Neural cell (in vitro differentiated cells): ENCODE measurements around the gene OAT. TPM values are rescaled to one million over a fixed set of nuclear protein-coding genes. Genes with fewer than 3 reads are reported as not detected.

Experiments used
- H2AFZ ChIP-seq: fragments of 200-600, 300-800 bp; sonication (generic), shearing (Covaris generic); 2 replicates; pipeline ENCODE4 v1.6.0; 2014; ENCODE audit warnings: low read depth, mild to moderate bottlenecking, antibody characterized with exemption, low read length, moderate library complexity
- H3F3A ChIP-seq: fragments of 200-600 bp; shearing (Covaris generic); 2 replicates; pipeline ENCODE4 v1.6.1; 2016; ENCODE audit warnings: mild to moderate bottlenecking, moderate library complexity, mixed read lengths, antibody characterized with exemption, low read length; ENCODE audit not compliant: insufficient read depth, poor library complexity, severe bottlenecking
- H3K27ac ChIP-seq: fragments of 200-600, 300-800 bp; sonication (generic), shearing (Covaris generic); 2 replicates; pipeline ENCODE4 v1.5.1; 2014; ENCODE audit warnings: mild to moderate bottlenecking, low read length, moderate library complexity
- H3K27me3 ChIP-seq: fragments of 300-800, 200-600 bp; sonication (generic), shearing (Covaris generic); 2 replicates; pipeline ENCODE4 v1.6.0; 2014; ENCODE audit warnings: mild to moderate bottlenecking, low read depth, low read length, moderate library complexity; ENCODE audit not compliant: insufficient read depth
- H3K36me3 ChIP-seq: fragments of 300-800, 200-600 bp; sonication (generic), shearing (Covaris generic); 2 replicates; pipeline ENCODE4 v1.5.1; 2014; ENCODE audit warnings: mild to moderate bottlenecking, antibody characterized with exemption, low read length, moderate library complexity; ENCODE audit not compliant: insufficient read depth
- H3K4me2 ChIP-seq: fragments of 300-800, 200-600 bp; sonication (generic), shearing (Covaris generic); 2 replicates; pipeline ENCODE4 v1.6.0; 2014; ENCODE audit warnings: mild to moderate bottlenecking, low read length
- H3K4me3 ChIP-seq: fragments of 300-800, 200-600 bp; sonication (generic), shearing (Covaris generic); 2 replicates; pipeline ENCODE4 v1.5.1; 2014; ENCODE audit warnings: mild to moderate bottlenecking, low read length, moderate library complexity
- H3K79me2 ChIP-seq: fragments of 200-600 bp; shearing (Covaris generic); replicated peaks from 2 replicates; pipeline ENCODE4 v1.6.0; 2014; ENCODE audit warnings: mild to moderate bottlenecking, low read length, moderate library complexity; ENCODE audit not compliant: insufficient read depth
- H3K9ac ChIP-seq: fragments of 300-800, 200-600 bp; sonication (generic), shearing (Covaris generic); 2 replicates; pipeline ENCODE4 v1.6.1; 2016; ENCODE audit warnings: mild to moderate bottlenecking, low read length, mixed read lengths
- H3K9me2 ChIP-seq: fragments of 200-600 bp; shearing (Covaris generic); 2 replicates; pipeline ENCODE4 v1.6.1; 2016; ENCODE audit warnings: mild to moderate bottlenecking, low read length, mixed read lengths; ENCODE audit not compliant: insufficient read depth
- H3K9me3 ChIP-seq: fragments of 200-600, 300-800 bp; sonication (generic), shearing (Covaris generic); 2 replicates; pipeline ENCODE4 v1.6.1; 2016; ENCODE audit warnings: mild to moderate bottlenecking, mixed run types, low read length, moderate library complexity, mixed read lengths
- H4K20me1 ChIP-seq: fragments of 200-600 bp; shearing (Covaris generic); 2 replicates; pipeline ENCODE4 v1.6.1; 2016; ENCODE audit warnings: mild to moderate bottlenecking, mixed run types; ENCODE audit not compliant: insufficient read depth
- CTCF ChIP-seq: fragments of 450-650 bp; IDR thresholded peaks from 2 replicates; pipeline ENCODE4 v1.5.1; 2014; ENCODE audit warnings: antibody characterized with exemption, mild to moderate bottlenecking, moderate library complexity; ENCODE audit not compliant: poor library complexity, severe bottlenecking
- EP300 ChIP-seq: fragments of 450-650 bp; conservative IDR thresholded peaks from 2 replicates; pipeline ENCODE4 v1.6.1; 2014; ENCODE audit warnings: antibody characterized with exemption, mild to moderate bottlenecking, moderate library complexity; ENCODE audit not compliant: poor library complexity, severe bottlenecking
- EZH2 ChIP-seq: fragments of 200-600, 300-800 bp; shearing (Covaris generic), sonication (generic); IDR thresholded peaks from 2 replicates; pipeline ENCODE4 v1.6.1; 2014; ENCODE audit warnings: antibody characterized with exemption, low read length, borderline replicate concordance, mild to moderate bottlenecking; ENCODE audit not compliant: insufficient read depth, poor library complexity, severe bottlenecking
- MXI1 ChIP-seq: fragments of 450-650 bp; conservative IDR thresholded peaks from 2 replicates; pipeline ENCODE4 v1.6.1; 2014; ENCODE audit warnings: antibody characterized with exemption, mild to moderate bottlenecking; ENCODE audit not compliant: poor library complexity, severe bottlenecking
- POLR2AphosphoS5 ChIP-seq: IDR thresholded peaks from 2 replicates; pipeline ENCODE4 v1.6.1; 2012
- RAD21 ChIP-seq: fragments of 450-650 bp; conservative IDR thresholded peaks from 2 replicates; pipeline ENCODE4 v1.6.1; 2014; ENCODE audit warnings: antibody characterized with exemption, mild to moderate bottlenecking, moderate library complexity
- REST ChIP-seq: IDR thresholded peaks from 2 replicates; pipeline ENCODE4 v1.6.1; 2012; ENCODE audit warnings: borderline replicate concordance
- SMC3 ChIP-seq: fragments of 450-650 bp; conservative IDR thresholded peaks from 2 replicates; pipeline ENCODE4 v1.6.1; 2014; ENCODE audit warnings: antibody characterized with exemption, mild to moderate bottlenecking, moderate library complexity; ENCODE audit not compliant: poor library complexity
- TAF1 ChIP-seq: IDR thresholded peaks from 2 replicates; pipeline ENCODE4 v1.6.1; 2012; ENCODE audit warnings: low read depth
- polyA plus RNA-seq: library from polyadenylated mRNA; depleted of rRNA; stranded (reverse); fragments of >200 nt; gene quantifications from 2 replicates; pipeline ENCODE4 v1.2.3, GENCODE V29; 2014

The OAT gene
- polyA plus RNA-seq, 1 donor from 2014 or later: 132 TPM

- no peaks in the 10 kb centered on the region for H3F3A ChIP-seq
- no peak overlapping the region for H2AFZ ChIP-seq
- H3K79me2 ChIP-seq: no peaks in the 10 kb centered on the region
- no peak overlapping the region for H3K9ac ChIP-seq
- H3K4me3 ChIP-seq: peak overlapping the region; percentile 65
- no peak overlapping the region for H3K27ac ChIP-seq
- TF ChIP-seq EZH2 (no peak), MXI1 (no peak), POLR2AphosphoS5 (no peak), SMC3 (no peak), CTCF (no peak), EP300 (no peak), RAD21 (no peak), REST (no peak), TAF1 (no peak)
- H3K9me3 ChIP-seq: no peaks in the 10 kb centered on the region
- H3K36me3 ChIP-seq: no peaks in the 10 kb centered on the region
- H4K20me1 ChIP-seq: no peaks in the 10 kb centered on the region
- H3K27me3 ChIP-seq: peaks cover 67% of the 10 kb centered on the region
- no peak overlapping the region for H3K4me2 ChIP-seq
- no peaks in the 10 kb centered on the region for H3K9me2 ChIP-seq
These were observed 32.0 kb upstream of the OAT start for GRCh38 chr10:124450783-124451057.

- Histone ChIP-seq H3K4me3 (peak within 1 kb of the TSS; percentile 65), H4K20me1 (no peaks in the 10 kb centered on the region), H3K27me3 (peaks cover 73% of the 10 kb centered on the region), H2AFZ (no peak within 1 kb of the TSS), H3K27ac (no peak within 1 kb of the TSS), H3K9me3 (no peaks in the 10 kb centered on the region), H3K4me2 (peak within 1 kb of the TSS; percentile 67), H3F3A (no peaks in the 10 kb centered on the region), H3K9me2 (no peaks in the 10 kb centered on the region), H3K9ac (peak within 1 kb of the TSS; percentile 26), H3K79me2 (no peaks in the 10 kb centered on the region), H3K36me3 (no peaks in the 10 kb centered on the region)
- TF ChIP-seq MXI1 (no peak), REST (no peak), POLR2AphosphoS5 (no peak), EP300 (no peak), RAD21 (no peak), TAF1 (no peak), CTCF (no peak), EZH2 (no peak), SMC3 (no peak)
These were observed 31.5 kb upstream of the OAT start, which contains the start of gene NKX1-2 for GRCh38 chr10:124450012-124450782. Gene NKX1-2 (minus strand): TSS chr10:124450035. CDS start chr10:124449943, 92 bp downstream.
